H1 (cell line): ENCODE measurements around the gene SCRN1. TPM values are rescaled to one million over a fixed set of nuclear protein-coding genes. Genes with fewer than 3 reads are reported as not detected.

Experiments
- CTCF ChIA-PET: fragments of 300-600 bp; sonication (Branson Sonifier 250); formaldehyde crosslinking; loops from one replicate; lab custom pipeline; 2021; ENCODE audit not compliant: partially characterized antibody; lab: Charles Lee
- POLR2A ChIA-PET: fragments of 300-600 bp; sonication (Branson Sonifier 250); formaldehyde crosslinking; loops from one replicate; lab custom pipeline; 2021; ENCODE audit warnings: inconsistent platforms; ENCODE audit not compliant: partially characterized antibody; lab: Charles Lee
- DNase-seq, 2 experiments: peaks; one replicate each; pipeline versions ENCODE4 v3.0.0 to v3.0.0-alpha.2; 2010 to 2022; ENCODE audit warnings: low spot score in 2 of 2, low read depth in 1 of 2, mixed read lengths in 1 of 2
- FAIRE-seq: peaks from 2 replicates; lab custom pipeline; 2011; peaks lifted over from hg19 to GRCh38; lab: Jason Lieb, UNC
- H2AFZ ChIP-seq: 2 replicates; pipeline ENCODE4 v1.8.1; 2012; ENCODE audit warnings: low read length, inconsistent platforms
- H2AK5ac ChIP-seq: 2 replicates; pipeline ENCODE4 v1.6.1; 2013; ENCODE audit warnings: low read depth, low read length
- H2BK120ac ChIP-seq: replicated peaks from 2 replicates; pipeline ENCODE3; 2013; ENCODE audit warnings: low read depth, low read length, inconsistent platforms
- H2BK12ac ChIP-seq: 2 replicates; pipeline ENCODE4 v1.6.1; 2013; ENCODE audit warnings: low read depth, low read length
- H2BK15ac ChIP-seq: 2 replicates; pipeline ENCODE4 v1.6.1; 2013; ENCODE audit warnings: low read length
- H2BK20ac ChIP-seq: 2 replicates; pipeline ENCODE4 v1.6.1; 2013; ENCODE audit warnings: low read length
- H2BK5ac ChIP-seq: 2 replicates; pipeline ENCODE4 v1.6.1; 2013; ENCODE audit warnings: low read depth, low read length
- H3K14ac ChIP-seq: 2 replicates; pipeline ENCODE4 v1.6.1; 2013; ENCODE audit warnings: inconsistent platforms; ENCODE audit not compliant: insufficient read length
- H3K18ac ChIP-seq: 2 replicates; pipeline ENCODE4 v1.6.1; 2013; ENCODE audit warnings: low read length; ENCODE audit errors: extremely low read depth
- H3K23ac ChIP-seq: 2 replicates; pipeline ENCODE4 v1.6.1; 2013; ENCODE audit warnings: inconsistent platforms; ENCODE audit not compliant: insufficient read length
- H3K23me2 ChIP-seq: 2 replicates; pipeline ENCODE4 v1.6.1; 2013; ENCODE audit warnings: low read depth, low read length
- H3K27ac ChIP-seq: 2 replicates; pipeline ENCODE4 v1.6.1; 2011; ENCODE audit warnings: low read depth, low read length, inconsistent platforms
- H3K27me3 ChIP-seq, 4 experiments: replicated peaks in 1 of 4; 1 replicate in 1 of 4; 2 replicates in 3 of 4; pipeline versions ENCODE4 v1.6.1 to v1.8.1; 2011 to 2013; ENCODE audit warnings: low read length in 3 of 4, mild to moderate bottlenecking in 3 of 4, inconsistent platforms in 2 of 4, mixed read lengths in 2 of 4, moderate library complexity in 1 of 4; ENCODE audit not compliant: control insufficient read depth in 3 of 4, insufficient read depth in 3 of 4; ENCODE audit errors: extremely low read depth in 1 of 4
- H3K36me3 ChIP-seq, 4 experiments: 2 replicates each; pipeline versions ENCODE4 v1.6.1 to v1.8.1; 2011 to 2013; ENCODE audit warnings: mild to moderate bottlenecking in 4 of 4, low read length in 3 of 4, moderate library complexity in 2 of 4, control low read depth in 1 of 4, inconsistent platforms in 1 of 4; ENCODE audit not compliant: insufficient read depth in 4 of 4, control insufficient read depth in 2 of 4
- H3K4ac ChIP-seq: replicated peaks from 2 replicates; pipeline ENCODE3; 2013; ENCODE audit warnings: low read length, low read depth, mixed read lengths, inconsistent platforms; ENCODE audit not compliant: insufficient read length
- H3K4me1 ChIP-seq, 4 experiments: replicated peaks in 1 of 4; 1 replicate in 1 of 4; 2 replicates in 3 of 4; pipeline versions ENCODE4 v1.6.1 to v1.8.1; 2011 to 2013; ENCODE audit warnings: low read length in 3 of 4, inconsistent platforms in 2 of 4, mixed read lengths in 1 of 4; ENCODE audit not compliant: insufficient read depth in 4 of 4, control insufficient read depth in 3 of 4
- H3K4me2 ChIP-seq, 2 experiments: 2 replicates each; pipeline versions ENCODE4 v1.6.1 to v1.8.1; 2011 to 2013; ENCODE audit warnings: low read depth in 2 of 2, low read length in 2 of 2, control low read depth in 1 of 2, inconsistent platforms in 1 of 2, mild to moderate bottlenecking in 1 of 2; ENCODE audit not compliant: insufficient read depth in 1 of 2
- H3K4me3 ChIP-seq, 4 experiments: fragments of 200-600, 300-600 bp in 1 of 4; sonication (generic), shearing (Covaris generic), sonication (Bioruptor Twin) in 1 of 4; 2 replicates each; pipeline versions ENCODE4 v1.5.1 to v1.8.1; 2011 to 2016; ENCODE audit warnings: low read length in 4 of 4, low read depth in 3 of 4, control low read depth in 2 of 4, inconsistent platforms in 2 of 4, mild to moderate bottlenecking in 2 of 4, mixed read lengths in 1 of 4, moderate library complexity in 1 of 4; ENCODE audit not compliant: insufficient read depth in 2 of 4; ENCODE audit errors: extremely low read depth in 1 of 4
- H3K56ac ChIP-seq: replicated peaks from 2 replicates; pipeline ENCODE3; 2013; ENCODE audit warnings: low read depth, mild to moderate bottlenecking, mixed read lengths, low read length, inconsistent platforms; ENCODE audit not compliant: insufficient read length
- H3K79me1 ChIP-seq: 2 replicates; pipeline ENCODE4 v1.6.1; 2013; ENCODE audit warnings: low read depth, low read length, control low read depth
- H3K79me2 ChIP-seq, 2 experiments: 2 replicates each; pipeline versions ENCODE4 v1.6.1 to v1.8.1; 2012 to 2013; ENCODE audit warnings: low read length in 2 of 2, mild to moderate bottlenecking in 2 of 2, inconsistent platforms in 1 of 2; ENCODE audit not compliant: insufficient read depth in 2 of 2, control insufficient read depth in 1 of 2
- H3K9ac ChIP-seq, 4 experiments: replicated peaks in 1 of 4; 1 replicate in 1 of 4; 2 replicates in 3 of 4; pipeline versions ENCODE4 v1.6.1 to v1.8.1; 2011 to 2013; ENCODE audit warnings: low read depth in 3 of 4, low read length in 3 of 4, control low read depth in 2 of 4, mild to moderate bottlenecking in 2 of 4, moderate library complexity in 2 of 4, inconsistent platforms in 1 of 4; ENCODE audit errors: extremely low read depth in 1 of 4
- H3K9me3 ChIP-seq, 2 experiments: 2 replicates each; pipeline versions ENCODE4 v1.6.1 to v1.8.1; 2012 to 2013; ENCODE audit warnings: mild to moderate bottlenecking in 2 of 2, moderate library complexity in 2 of 2, control low read depth in 1 of 2, inconsistent platforms in 1 of 2, low read depth in 1 of 2, low read length in 1 of 2, mixed read lengths in 1 of 2; ENCODE audit not compliant: insufficient read depth in 2 of 2
- H4K20me1 ChIP-seq, 2 experiments: replicated peaks in 1 of 2; 2 replicates each; pipeline versions ENCODE3 to v1.8.1; 2011 to 2013; ENCODE audit warnings: inconsistent platforms in 2 of 2, low read length in 2 of 2, mild to moderate bottlenecking in 1 of 2; ENCODE audit not compliant: insufficient read depth in 2 of 2, control insufficient read depth in 1 of 2
- H4K5ac ChIP-seq: 2 replicates; pipeline ENCODE4 v1.6.1; 2013; ENCODE audit warnings: low read length, low read depth, mixed read lengths, inconsistent platforms; ENCODE audit not compliant: insufficient read length
- H4K8ac ChIP-seq: 2 replicates; pipeline ENCODE4 v1.8.0; 2013; ENCODE audit warnings: mild to moderate bottlenecking, moderate library complexity, low read length, inconsistent platforms; ENCODE audit not compliant: insufficient read depth; ENCODE audit errors: extremely low read depth
- H4K91ac ChIP-seq: replicated peaks from 2 replicates; pipeline ENCODE3; 2013; ENCODE audit warnings: low read length, mixed read lengths, inconsistent platforms; ENCODE audit not compliant: insufficient read length
- FOSL1 ChIP-seq: IDR thresholded peaks from 2 replicates; pipeline ENCODE4 v1.6.1; 2011; ENCODE audit warnings: mild to moderate bottlenecking, low read depth, low read length, moderate library complexity; ENCODE audit not compliant: insufficient read depth
- WGBS, 2 experiments: shearing (Covaris generic) in 1 of 2; methylation state at CpG; one replicate each; pipeline versions ENCODE4 v1.1.6 to v1.1.7; 2013 to 2015; ENCODE audit warnings: low lambda C conversion rate in 2 of 2, mixed read lengths in 2 of 2, inconsistent platforms in 1 of 2, low coverage in 1 of 2, missing lambda C conversion rate in 1 of 2; ENCODE audit not compliant: insufficient replicate concordance in 2 of 2, insufficient coverage in 1 of 2, insufficient read length in 1 of 2; ENCODE audit errors: extremely low coverage in 1 of 2, missing lambda C conversion rate in 1 of 2; 5-methylcytosine and 5-hydroxymethylcytosine counted together
- polyA plus RNA-seq, 7 experiments: library from polyadenylated mRNA; depleted of rRNA in 3 of 7; stranded (reverse) in 5 of 7; unstranded in 2 of 7; fragments of >200 nt in 5 of 7; fragments of 200-250 nt in 2 of 7; gene quantifications; 1 replicate in 5 of 7; 2 replicates in 1 of 7; 4 replicates in 1 of 7; pipeline versions ENCODE4 v1.2.1 to v1.2.3, GENCODE V29; 2011 to 2013; ENCODE audit warnings: missing spikeins in 2 of 7, mixed read lengths in 2 of 7
- total RNA-seq: library from RNA; stranded (reverse); fragmentation: NEBNext Ultra II Directional; extraction: Animal tissue kit (Norgen Biotek cat#: 25700); gene quantifications from 2 replicates; pipeline ENCODE4 v1.2.1, GENCODE V29; 2021

Gene SCRN1
- total and polyA plus RNA-seq, 2 of the 8 experiments (the other 6 are each of a cell fraction or from before 2014, with no cell fraction given): 36.0 to 75.8 TPM

DNA sequence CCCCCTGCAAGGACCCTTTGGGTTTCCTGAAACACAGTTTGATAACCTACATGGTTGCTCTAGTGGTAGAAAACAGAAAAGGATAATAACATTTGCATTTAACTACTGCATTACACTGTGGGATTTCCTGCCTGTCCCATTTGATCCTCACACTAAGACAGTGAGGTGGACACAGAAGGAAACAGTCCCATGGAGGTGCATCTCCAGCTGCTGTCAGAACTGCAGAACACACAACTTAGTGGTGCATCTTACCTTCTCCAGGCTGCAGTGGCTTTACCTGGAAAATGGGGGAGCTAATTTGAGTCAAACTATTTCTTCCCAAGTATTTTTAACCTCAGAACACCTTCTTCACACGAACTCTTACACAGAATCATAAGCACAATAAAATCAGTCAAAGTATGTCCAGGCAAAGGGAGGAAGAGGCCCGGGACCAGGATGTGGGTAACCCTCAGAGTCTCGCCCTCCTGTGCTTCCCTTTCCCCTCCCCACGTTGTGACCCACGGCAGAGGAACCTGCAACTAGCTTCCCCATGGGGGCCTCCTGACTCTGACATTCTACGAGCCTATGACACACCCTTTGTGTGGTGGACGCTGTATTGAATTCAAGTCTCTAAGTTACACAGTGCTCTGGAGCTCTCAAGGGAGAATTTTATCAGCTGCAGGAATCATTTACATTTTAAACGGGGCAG, 33.7 kb downstream of the SCRN1 start:
- H2BK15ac ChIP-seq: no peak overlapping the region
- H3K18ac ChIP-seq: no peak overlapping the region
- no peaks in the 10 kb centered on the region for H3K9me3 ChIP-seq
- H2BK120ac ChIP-seq: no peak overlapping the region
- no peak overlapping the region for H3K4ac ChIP-seq
- H3K4me1 ChIP-seq: peaks cover 0 to 7% (median 3%) of the 10 kb centered on the region in 4 experiments; a peak in 4 of 7 replicates
- POLR2A ChIA-PET: interaction anchor here (1.1 kb wide), 1 partner anchor 19 kb away, joined by 3 read pairs; no protein-coding TSS in a partner anchor
- no peak overlapping the region for H4K91ac ChIP-seq
- no peak overlapping the region for H2AFZ ChIP-seq
- FAIRE-seq (no peak), DNase-seq (no peak)
- no peak overlapping the region for H3K27ac ChIP-seq
- no peak overlapping the region for H2BK5ac ChIP-seq
- H2BK20ac ChIP-seq: no peak overlapping the region
- CTCF ChIA-PET: interaction anchor here (1.2 to 2.8 kb wide), 5 partner anchors 11 to 35 kb away, joined by 5 to 12 read pairs (median 6); partner anchors contain the start of gene SCRN1
- H3K4me2 ChIP-seq: no peak overlapping the region
- H2AK5ac ChIP-seq: no peak overlapping the region
- WGBS, 2 experiments: 77% methylated on average over 8 of the region's 8 CpGs; no CpG with 5 or more reads in 1 of the 2 experiments
- H3K23ac ChIP-seq: no peak overlapping the region
- no peak overlapping the region for H4K8ac ChIP-seq
- H3K79me2 ChIP-seq: peaks cover 0 to 5% of the 10 kb centered on the region in 2 experiments; a peak in 1 of 4 replicates
- no peaks in the 10 kb centered on the region for H3K27me3 ChIP-seq
- H3K23me2 ChIP-seq: no peaks in the 10 kb centered on the region
- no peak overlapping the region for H2BK12ac ChIP-seq
- H3K56ac ChIP-seq: no peak overlapping the region
- no peak for TF ChIP-seq FOSL1
- peaks cover 12% of the 10 kb centered on the region for H3K79me1 ChIP-seq
- H3K9ac ChIP-seq: no peak overlapping the region
- no peak overlapping the region for H3K14ac ChIP-seq
- H4K5ac ChIP-seq: no peak overlapping the region
- H3K4me3 ChIP-seq: no peak overlapping the region
- H4K20me1 ChIP-seq: peaks cover 6 to 8% of the 10 kb centered on the region in 2 experiments
- H3K36me3 ChIP-seq: peaks cover 2 to 22% (median 8%) of the 10 kb centered on the region in 4 experiments; a peak in 6 of 8 replicates
